ENCODE measurements around the gene PILRB. TPM values are rescaled to one million over a fixed set of nuclear protein-coding genes. Genes with fewer than 3 reads are reported as not detected.
"Not testable (repeated sequence)": the region's sequence is repeated elsewhere in the genome, so short reads cannot be mapped to it uniquely, and the experiment has no call there.

PILRB gene
- total and polyA plus RNA-seq, 9 of the 15 experiments (the other 6 are each of a cell fraction or from before 2014, with no cell fraction given) = 6.2 to 94.6 (median 37.0) TPM

GRCh38 chr7:100364480-100364879, 6.6 kb downstream of the PILRB start (continued):
- TF ChIP-seq ARID3A (IDR thresholded peaks at IDR 0.05; ENCODE audit: borderline replicate concordance, low read depth, low read length) (no peak), CTBP1 (IDR thresholded peaks at IDR 0.05; ENCODE audit: borderline replicate concordance) (no peak), ZNF766 (CRISPR knock-in tag; conservative IDR thresholded peaks at IDR 0.05) (0 out of 2 replicates have a peak, but pooled peaks have one; percentile 24), DIDO1 (tag; IDR thresholded peaks at IDR 0.05; ENCODE audit: low read depth) (no peak), EP300 (IDR thresholded peaks at IDR 0.05; ENCODE audit: low read length) (no peak), RBM34 (IDR thresholded peaks at IDR 0.05; ENCODE audit: borderline replicate concordance, insufficient read depth, low read length) (no peak), PML (IDR thresholded peaks at IDR 0.05; ENCODE audit: low read length) (no peak), SPI1 (IDR thresholded peaks at IDR 0.05; ENCODE audit: borderline replicate concordance, low read depth, low read length) (no peak), WHSC1 (IDR thresholded peaks at IDR 0.05; ENCODE audit: low read length) (no peak), CHD2 (IDR thresholded peaks at IDR 0.05; ENCODE audit: low read depth, low read length) (no peak), NFYB (IDR thresholded peaks at IDR 0.05; ENCODE audit: extremely low read depth, insufficient read length) (no peak), KLF16 (IDR thresholded peaks at IDR 0.05) (peak; percentile 31; the same call in 1 of the 2 replicates), NFIC (IDR thresholded peaks at IDR 0.05) (peak; percentile 35; the same call in 1 of the 2 replicates), ZNF124 (CRISPR knock-in tag; IDR thresholded peaks at IDR 0.05) (no peak), NR4A1 (CRISPR knock-in tag; IDR thresholded peaks at IDR 0.05) (no peak), NR4A1 (tag; IDR thresholded peaks at IDR 0.05) (0 out of 2 replicates have a peak, but pooled peaks have one; percentile 44), STAT5A (IDR thresholded peaks at IDR 0.05; ENCODE audit: borderline replicate concordance, low read length) (no peak), RBM22 (IDR thresholded peaks at IDR 0.05; ENCODE audit: low read depth, low read length, poor library complexity, severe bottlenecking) (no peak), CEBPB (tag; IDR thresholded peaks at IDR 0.05) (0 out of 2 replicates have a peak, but pooled peaks have one; percentile 9)

- intact Hi-C loops (cut with micrococcal nuclease); H3K4me2 ChIP-seq (ENCODE audit: insufficient read depth, low read length); FAIRE-seq: not testable (repeated sequence)
These were observed 8.1 kb downstream of the PILRB start for GRCh38 chr7:100365998-100366367.

More at GRCh38 chr7:100365998-100366367, 8.1 kb downstream of the PILRB start:
- H3K9me1 ChIP-seq (ENCODE audit: control insufficient read depth, insufficient read depth, low read length); H3K27ac ChIP-seq (ENCODE audit: extremely low read depth, low read depth, low read length); DNase-seq (ENCODE audit: extremely low read depth in 1 of 4, low spot score in 3 of 4); BruUV-seq (replicated peaks); ATAC-seq; H2AFZ ChIP-seq (ENCODE audit: low read depth, low read length); H3K4me3 ChIP-seq; in situ Hi-C loops (cut with MboI); H3K9me3 ChIP-seq (replicated peaks; ENCODE audit: control insufficient read depth, insufficient read depth, low read depth, low read length); CTCF ChIA-PET (ENCODE audit: low intra/inter-chr PET ratio); H4K20me1 ChIP-seq (replicated peaks; ENCODE audit: control insufficient read depth, insufficient read depth, low read length); H3K79me2 ChIP-seq (ENCODE audit: control insufficient read depth, insufficient read depth, low read length); H3K27me3 ChIP-seq (ENCODE audit: control insufficient read depth in 2 of 2, insufficient read depth in 2 of 2, low read length in 2 of 2): not testable (repeated sequence)
- POLR2A ChIA-PET = interaction anchor here (1.4 to 1.8 kb wide), 2 partner anchors 10 kb away, joined by 3 to 6 read pairs; no protein-coding TSS in a partner anchor
- Histone ChIP-seq H3K4me1 (replicated peaks in 1 of 2; ENCODE audit: control insufficient read depth in 2 of 2, insufficient read depth in 2 of 2, low read length in 2 of 2) (peaks cover 7 to 12% of the 10 kb centered on the region in 2 experiments; a peak in 4 of 5 replicates), H3K36me3 (ENCODE audit: control insufficient read depth, insufficient read depth, low read length) (peaks cover 46% of the 10 kb centered on the region), H3K9ac (ENCODE audit: insufficient read depth in 1 of 2, low read depth in 2 of 2, low read length in 2 of 2) (peak overlapping the region in 1 of 2 experiments; percentile 80; a peak in 1 of 4 replicates)
- 88% methylated on average over 6 of the region's 7 CpGs for WGBS (ENCODE audit: insufficient coverage, low coverage, missing lambda C conversion rate)
